HG02885 (cell line): ENCODE results near the gene NOL6.
"Not testable (repeated sequence)": the region's sequence is repeated elsewhere in the genome, so short reads cannot be mapped to it uniquely, and the experiment has no call there.

Source experiments
- ATAC-seq: cut with Tn5 transposase; IDR thresholded peaks from one replicate; pipeline ENCODE4 v1.9.1; 2021; ENCODE audit warnings: mild to moderate bottlenecking; ENCODE audit not compliant: unreplicated experiment, poor library complexity

Gene NOL6

DNA sequence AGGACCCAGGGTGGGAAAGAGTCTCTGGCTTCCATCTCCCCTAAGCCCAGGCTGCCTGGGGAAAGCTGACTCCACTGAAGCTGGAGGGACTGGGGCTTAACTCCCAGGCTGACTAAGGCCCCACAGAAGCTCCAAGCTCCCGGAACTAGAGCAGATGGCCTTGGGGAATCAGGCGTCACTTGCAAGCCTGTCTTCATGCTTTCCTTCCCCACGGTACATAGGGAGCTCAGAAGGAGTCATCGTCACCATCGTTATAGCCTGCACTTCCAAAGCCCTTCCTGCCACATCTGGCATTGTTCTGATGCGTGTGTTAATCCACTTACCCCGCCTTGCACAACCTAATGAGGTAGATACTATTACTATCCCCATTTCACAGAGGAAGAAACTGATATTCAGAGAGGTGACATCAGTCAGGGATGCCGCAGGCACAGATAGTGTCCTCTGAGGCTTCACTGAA is 37.9 kb downstream of the NOL6 start:
- ATAC-seq = no peak

- ATAC-seq = no peak
Measured at GRCh38 chr9:33434317-33435105, 39.2 kb downstream of the NOL6 start.

GRCh38 chr9:33433871-33434270 is 39.9 kb downstream of the NOL6 start:
- ATAC-seq = no peak

GRCh38 chr9:33431420-33431819 is 42.3 kb downstream of the NOL6 start:
- ATAC-seq = no peak

DNA sequence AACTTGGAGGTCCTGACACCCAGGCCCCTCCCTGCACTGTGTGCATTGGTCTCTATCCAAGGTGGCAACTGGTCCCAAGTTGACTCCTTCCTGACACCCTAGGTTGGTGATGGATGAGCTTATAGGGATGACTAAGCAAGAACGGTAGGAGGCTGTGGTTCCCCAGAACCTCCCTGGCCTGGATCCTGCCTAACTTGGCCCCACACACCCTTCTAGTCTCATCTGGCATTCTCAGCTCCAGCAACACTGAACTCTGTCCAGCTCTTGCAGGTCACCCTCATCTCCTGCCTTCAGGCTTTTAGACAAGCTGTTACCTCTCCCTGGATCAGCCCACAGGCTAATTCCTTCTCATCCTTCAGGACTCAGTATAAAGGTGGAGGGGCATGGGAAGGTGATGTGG is 42.8 kb downstream of the NOL6 start:
- ATAC-seq = no peak

DNA sequence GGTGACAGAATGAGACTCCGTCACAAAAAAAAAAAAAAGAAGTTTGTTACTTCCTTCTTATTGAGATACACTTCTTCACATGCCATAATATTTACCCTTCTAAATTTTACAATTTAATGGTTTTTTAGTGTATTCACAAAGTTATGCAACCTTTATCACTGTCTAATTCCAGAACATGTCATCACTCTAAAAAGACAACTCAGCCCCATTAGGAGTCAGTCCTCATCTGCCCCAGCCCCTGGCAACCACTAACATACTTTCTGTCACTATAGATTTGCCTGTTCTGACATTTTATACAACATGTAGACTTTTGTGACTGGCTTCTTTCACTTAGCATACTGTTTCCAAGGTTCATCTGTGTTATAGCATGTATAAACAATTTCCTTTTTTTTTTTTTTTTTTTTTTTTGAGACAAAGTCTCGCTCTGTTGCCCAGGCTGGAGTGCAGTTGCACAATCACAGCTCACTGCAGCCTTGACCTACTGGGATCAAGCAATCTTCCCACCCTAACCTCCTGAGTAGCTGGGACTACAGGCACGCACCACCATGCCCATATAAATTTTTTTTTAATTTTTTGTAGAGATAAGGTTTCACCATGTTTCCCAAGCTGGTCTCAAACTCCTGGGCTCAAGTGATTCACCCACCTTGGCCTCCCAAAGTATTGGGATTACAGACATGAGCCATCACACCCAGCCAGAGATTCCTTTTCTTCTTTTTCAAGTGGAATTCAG is 44.3 kb downstream of the NOL6 start:
- no peak for ATAC-seq

- no peak for ATAC-seq
Measured at GRCh38 chr9:33426843-33427293, 46.9 kb downstream of the NOL6 start.

- no peak for ATAC-seq
Measured at GRCh38 chr9:33425128-33425533, 48.6 kb downstream of the NOL6 start.

DNA sequence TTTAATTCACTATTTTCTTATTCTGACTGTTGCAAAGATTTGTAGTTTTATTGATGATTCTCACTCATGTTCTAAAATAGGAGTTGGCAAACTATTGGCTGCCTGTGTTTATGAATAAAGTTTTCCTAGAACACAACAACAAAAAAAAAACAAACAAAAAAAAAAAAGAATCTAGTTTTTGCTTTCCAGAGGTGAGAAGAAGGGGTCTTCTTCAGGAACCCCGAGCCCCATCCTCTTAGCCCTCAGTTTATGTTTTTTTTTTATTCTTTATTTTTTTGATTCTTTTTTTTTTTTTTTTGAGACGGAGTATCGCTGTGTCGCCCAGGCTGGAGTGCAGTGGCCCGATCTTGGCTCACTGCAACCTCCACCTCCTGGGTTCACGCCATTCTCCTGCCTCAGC is 49.2 kb downstream of the NOL6 start:
- ATAC-seq = not testable (repeated sequence)

DNA sequence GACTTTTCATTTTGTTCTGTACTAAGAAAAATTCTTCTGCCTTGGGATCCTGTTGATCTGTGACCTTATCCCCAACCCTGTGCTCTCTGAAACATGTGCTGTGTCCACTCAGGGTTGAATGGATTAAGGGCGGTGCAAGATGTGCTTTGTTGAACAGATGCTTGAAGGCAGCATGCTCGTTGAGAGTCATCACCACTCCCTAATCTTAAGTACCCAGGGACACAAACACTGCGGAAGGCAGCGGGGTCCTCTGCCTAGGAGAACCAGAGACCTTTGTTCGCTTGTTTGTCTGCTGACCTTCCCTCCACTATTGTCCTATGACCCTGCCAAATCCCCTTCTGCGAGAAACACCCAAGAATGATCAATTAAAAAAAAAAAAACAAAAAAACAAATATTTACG is 49.7 kb downstream of the NOL6 start:
- not testable (repeated sequence) for ATAC-seq

DNA sequence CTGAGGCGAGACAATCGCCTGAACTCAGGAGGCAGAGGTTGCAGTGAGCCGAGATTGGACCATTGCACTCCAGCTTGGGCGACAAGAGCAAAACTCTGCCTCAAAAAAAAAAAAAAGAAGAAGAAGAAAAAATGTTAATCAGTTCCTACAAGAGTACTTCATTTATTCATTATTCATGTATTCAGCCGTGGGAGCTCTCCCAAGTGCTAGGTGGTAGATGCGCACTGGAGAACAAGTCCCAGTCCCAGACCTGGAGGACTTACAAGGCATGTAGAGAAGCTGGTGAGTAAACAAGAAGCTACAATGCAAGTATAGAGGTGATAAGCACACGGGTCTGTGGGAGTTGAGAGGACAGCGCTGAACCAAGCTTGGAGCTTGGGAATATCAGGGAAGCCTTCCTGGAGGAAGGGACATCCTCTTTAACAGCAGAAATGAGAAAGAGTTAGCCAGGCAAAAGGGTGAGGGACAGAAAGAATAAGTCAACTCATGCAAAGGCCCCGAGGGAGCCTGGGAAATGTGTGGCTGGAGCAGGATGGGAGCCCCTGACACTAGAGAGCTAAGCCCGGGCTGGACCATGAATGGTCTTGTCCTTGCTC is 53.9 kb downstream of the NOL6 start:
- ATAC-seq = no peak

DNA sequence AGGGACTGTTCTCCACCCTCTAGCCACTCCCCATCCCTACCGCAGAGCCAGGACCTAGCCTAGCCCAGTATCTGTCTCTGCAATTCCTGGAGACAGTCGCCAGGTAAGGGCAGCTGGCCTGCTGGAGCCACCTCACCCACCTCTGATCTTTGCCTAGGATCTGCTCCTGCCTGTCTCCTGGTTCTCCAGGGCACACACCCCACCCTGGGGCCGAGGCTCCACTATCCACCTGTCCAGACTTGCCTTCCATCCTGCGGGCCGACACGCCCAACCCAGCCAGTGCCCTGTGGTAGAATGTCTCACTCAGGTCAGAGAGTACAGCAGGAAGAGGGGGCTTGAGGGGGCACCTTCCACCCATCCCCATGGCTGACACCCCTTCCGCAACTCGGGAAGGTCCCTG is 55.6 kb downstream of the NOL6 start:
- no peak for ATAC-seq

- no peak for ATAC-seq
Measured at GRCh38 chr9:33416996-33417395, 56.7 kb downstream of the NOL6 start.

- peak; percentile 82 for ATAC-seq
Measured at GRCh38 chr9:33415501-33416038, 58.2 kb downstream of the NOL6 start.

DNA sequence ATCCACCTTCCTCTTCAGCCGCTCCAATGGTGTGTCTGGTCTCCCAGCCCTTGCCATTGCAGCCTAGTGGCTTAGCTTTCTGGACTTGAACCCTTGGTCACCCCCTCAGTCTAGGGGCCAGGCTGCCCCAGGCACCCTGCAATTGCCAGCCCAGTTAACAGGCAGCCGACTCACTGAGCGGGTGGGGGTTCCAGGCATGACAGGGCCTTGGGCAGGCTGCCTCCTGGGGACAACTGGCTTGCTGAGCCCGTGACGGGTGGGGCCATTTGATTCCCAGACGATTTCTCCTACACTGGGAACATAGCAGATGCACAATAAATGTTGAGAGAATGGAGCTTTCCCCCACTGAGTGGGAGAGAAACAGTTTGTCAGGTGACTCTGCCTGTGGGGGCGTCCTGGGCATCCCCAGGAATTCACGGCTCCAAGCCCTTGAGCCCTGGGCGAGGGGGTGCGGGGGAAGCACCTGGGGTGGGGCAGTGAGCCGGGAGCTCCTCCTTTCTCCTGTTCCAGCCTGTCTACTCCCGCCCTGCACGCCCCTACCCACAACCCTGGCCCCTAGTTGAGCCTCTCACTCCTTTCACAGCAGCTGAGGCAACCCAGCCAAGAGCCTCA is 58.7 kb downstream of the NOL6 start:
- ATAC-seq = no peak

GRCh38 chr9:33414268-33414667 is 59.5 kb downstream of the NOL6 start:
- ATAC-seq = no peak
